Stimulated activated CD4-positive, alpha-beta T cell treated with anti-CD3 and anti-CD28 coated beads, Interleukin-1b, Interleukin-23, amount 100 ng/mL, for 1 hour (primary cell): ENCODE results near the gene NMNAT2.

Source experiments
- DNase-seq, 2 donors: peaks; one replicate each; pipeline ENCODE4 v3.0.0-alpha.2; 2020; ENCODE audit warnings: low read depth in 2 of 2

The NMNAT2 gene

GRCh38 chr1:183239793-183240525 lies 178.2 kb downstream of the NMNAT2 start:
- DNase-seq: no peak

DNA sequence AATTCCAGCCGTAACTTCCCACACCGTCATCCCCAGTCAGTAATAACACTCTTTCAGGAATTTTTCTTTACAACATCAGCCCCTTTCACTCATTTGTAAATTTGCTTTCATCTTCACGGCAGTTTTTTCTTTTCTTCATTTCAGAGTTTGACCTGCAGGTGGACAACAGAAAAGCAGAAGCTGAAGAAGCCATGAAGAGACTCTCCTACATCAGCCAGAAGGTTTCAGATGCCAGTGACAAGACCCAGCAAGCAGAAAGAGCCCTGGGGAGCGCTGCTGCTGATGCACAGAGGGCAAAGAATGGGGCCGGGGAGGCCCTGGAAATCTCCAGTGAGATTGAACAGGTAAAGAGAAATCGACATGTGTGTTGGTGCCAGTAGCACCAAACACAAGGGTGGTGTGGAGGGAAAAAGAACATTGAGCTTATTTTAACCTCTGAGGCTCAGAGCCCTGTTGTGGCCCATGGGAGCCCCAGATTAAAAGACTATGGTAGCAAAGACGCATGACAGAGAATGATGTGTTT lies 178.9 kb downstream of the NMNAT2 start:
- no peak for DNase-seq

GRCh38 chr1:183238071-183238470 lies 180.1 kb downstream of the NMNAT2 start:
- no peak for DNase-seq

- no peak for DNase-seq
Measured at GRCh38 chr1:183237046-183237445, 181.1 kb downstream of the NMNAT2 start.

GRCh38 chr1:183236158-183236725 lies 181.9 kb downstream of the NMNAT2 start:
- no peak for DNase-seq

DNA sequence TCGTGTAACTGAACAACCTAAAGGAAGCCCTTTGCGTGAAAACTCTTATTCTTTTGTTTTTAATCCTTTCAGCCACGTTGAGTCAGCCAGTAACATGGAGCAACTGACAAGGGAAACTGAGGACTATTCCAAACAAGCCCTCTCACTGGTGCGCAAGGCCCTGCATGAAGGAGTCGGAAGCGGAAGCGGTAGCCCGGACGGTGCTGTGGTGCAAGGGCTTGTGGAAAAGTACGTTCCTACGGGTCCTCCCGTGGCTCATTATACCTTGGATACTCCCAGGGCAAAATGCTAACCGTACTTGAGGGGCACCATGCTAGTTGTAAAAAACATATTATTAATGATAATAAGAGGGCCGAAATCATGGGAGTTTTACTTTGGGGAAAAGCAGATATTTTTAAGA lies 182.7 kb downstream of the NMNAT2 start:
- DNase-seq: no peak

DNA sequence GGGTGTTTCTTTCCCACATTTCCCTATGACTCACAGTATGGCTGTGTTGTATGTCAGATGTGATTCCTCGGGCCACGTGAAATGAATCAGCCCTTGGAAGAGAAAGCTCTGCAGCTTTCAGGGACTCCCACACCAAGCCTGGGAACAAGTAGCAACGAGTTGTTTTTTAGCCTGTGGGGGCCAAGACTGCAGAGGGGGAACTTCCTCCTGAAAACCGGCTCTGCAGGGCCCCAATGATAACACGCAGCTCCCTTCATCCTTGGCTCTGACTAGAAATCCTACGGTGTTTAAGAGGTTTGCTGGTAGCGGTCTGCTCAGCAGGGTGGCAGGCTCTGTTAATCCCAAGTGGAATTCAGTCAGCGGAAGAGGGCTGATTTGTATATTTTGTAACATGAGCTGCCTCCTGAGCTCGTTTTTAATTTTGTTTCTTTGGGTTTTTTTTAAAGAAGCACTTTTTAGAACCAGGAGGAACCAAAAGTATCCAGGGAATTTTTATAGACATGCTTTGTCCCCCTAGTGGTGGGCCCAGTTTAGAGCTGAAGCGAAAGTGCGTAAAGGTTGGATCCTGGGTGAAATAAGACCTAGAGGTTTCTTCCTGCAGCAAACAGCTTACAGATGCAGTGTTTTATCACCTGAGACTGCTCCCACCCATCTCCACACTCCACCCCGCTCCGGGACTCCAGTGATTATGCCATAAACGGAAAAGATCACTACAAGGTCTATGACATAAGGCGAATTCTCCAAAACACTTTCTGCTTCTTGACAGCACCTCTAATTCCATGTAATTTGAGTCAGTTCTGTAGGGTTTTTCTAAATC lies 183.3 kb downstream of the NMNAT2 start:
- DNase-seq: no peak

- DNase-seq: no peak
Measured at GRCh38 chr1:183233113-183233512, 185.1 kb downstream of the NMNAT2 start.

DNA sequence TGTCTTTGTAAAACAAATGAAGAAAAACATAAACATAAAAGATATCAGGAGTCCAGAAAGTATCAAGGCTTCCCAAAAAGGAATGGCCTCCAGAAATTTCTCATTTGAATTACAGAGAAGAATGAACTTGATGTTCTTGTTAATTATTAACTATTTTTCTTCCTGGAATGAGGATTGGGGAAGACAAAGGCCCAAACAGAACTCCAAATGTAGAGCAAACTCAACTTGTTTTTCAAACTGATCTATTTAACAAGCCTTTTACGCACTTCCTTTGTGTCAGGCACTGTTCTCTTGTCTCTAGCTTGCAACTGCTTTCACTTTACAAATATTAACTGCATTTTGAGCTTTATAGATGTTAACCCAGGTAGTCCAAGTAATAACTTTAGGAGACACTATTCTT lies 186.6 kb downstream of the NMNAT2 start:
- DNase-seq: no peak

GRCh38 chr1:183230413-183230812 lies 187.8 kb downstream of the NMNAT2 start:
- no peak for DNase-seq

- no peak for DNase-seq
Measured at GRCh38 chr1:183228347-183229220, 189.6 kb downstream of the NMNAT2 start.

DNA sequence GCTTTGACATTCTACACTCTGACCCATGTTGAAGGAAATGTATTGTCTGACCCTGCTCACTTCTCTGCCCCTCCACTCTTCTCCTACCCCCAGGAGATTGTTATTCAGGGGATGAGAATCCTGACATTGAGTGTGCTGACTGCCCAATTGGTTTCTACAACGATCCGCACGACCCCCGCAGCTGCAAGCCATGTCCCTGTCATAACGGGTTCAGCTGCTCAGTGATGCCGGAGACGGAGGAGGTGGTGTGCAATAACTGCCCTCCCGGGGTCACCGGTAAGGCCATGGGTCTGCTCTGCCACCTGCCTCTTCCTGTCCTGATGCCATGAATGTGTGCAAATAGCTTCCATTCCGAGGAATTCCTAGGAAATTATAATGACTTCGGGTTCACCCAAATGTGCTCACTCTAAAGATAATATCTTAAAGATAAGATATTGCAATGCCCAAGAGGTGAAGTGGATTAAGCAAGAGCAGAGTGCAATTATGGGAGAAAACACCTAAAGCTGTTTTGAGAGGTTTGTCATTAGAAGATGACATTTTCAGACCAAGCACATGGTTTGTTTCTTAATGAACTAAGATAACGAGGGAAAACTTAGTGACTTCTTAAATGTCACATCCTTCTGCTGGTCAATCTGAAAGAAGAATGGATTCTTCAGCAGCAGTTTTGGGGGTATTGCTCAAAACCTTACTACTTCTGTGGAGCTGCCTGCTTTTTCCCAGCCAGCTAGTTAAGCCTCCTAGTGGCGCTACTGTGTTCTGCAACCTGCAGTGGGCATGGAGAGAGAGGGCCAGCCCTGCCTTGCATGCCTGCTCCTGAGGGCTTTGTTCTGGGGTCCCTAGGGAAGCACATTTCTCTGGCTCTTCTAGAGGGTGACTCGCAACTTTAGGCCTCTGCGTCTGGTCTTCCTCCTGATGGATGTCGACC lies 190.5 kb downstream of the NMNAT2 start:
- no peak for DNase-seq

GRCh38 chr1:183226963-183227362 lies 191.2 kb downstream of the NMNAT2 start:
- no peak for DNase-seq

DNA sequence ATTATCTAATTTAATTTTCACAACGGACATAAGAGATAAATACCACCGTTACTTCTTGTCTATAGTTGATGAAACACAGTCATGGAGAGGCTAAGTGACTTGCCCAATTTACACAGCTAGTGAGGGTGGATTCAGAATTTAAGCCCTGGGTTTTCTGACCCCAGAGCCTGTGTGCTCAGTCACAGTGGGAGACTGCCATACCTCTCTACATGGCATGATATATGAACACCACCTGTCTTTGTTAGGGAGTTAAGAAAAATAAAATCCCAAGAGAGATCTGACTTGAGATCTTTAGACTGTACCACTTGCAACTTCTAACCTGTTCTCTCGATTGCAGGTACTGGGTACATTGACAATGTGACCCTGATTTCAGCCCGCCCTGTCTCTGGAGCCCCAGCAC lies 191.8 kb downstream of the NMNAT2 start:
- no peak for DNase-seq

- DNase-seq: no peak
Measured at GRCh38 chr1:183223467-183223866, 194.7 kb downstream of the NMNAT2 start.

GRCh38 chr1:183222909-183223308 lies 195.3 kb downstream of the NMNAT2 start:
- no peak for DNase-seq

DNA sequence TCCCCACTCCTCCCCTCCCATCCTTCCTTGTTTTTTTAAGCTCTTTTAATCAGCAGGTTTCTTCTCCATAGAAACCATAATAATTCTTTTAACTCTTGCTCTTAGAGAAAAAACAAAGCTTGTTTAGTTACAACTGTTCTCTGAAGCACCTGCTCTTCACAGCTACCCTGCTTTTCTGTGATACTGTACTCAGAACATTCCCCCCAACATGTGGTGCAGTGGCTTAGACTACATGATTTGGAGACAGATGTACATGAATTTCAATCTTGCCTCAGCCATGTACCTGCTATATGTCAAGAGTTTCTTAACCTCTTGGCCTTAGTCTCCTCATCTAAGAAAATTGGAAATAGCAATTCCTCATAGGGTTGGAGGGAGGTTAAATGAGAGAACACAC lies 198.6 kb downstream of the NMNAT2 start:
- no peak for DNase-seq

DNA sequence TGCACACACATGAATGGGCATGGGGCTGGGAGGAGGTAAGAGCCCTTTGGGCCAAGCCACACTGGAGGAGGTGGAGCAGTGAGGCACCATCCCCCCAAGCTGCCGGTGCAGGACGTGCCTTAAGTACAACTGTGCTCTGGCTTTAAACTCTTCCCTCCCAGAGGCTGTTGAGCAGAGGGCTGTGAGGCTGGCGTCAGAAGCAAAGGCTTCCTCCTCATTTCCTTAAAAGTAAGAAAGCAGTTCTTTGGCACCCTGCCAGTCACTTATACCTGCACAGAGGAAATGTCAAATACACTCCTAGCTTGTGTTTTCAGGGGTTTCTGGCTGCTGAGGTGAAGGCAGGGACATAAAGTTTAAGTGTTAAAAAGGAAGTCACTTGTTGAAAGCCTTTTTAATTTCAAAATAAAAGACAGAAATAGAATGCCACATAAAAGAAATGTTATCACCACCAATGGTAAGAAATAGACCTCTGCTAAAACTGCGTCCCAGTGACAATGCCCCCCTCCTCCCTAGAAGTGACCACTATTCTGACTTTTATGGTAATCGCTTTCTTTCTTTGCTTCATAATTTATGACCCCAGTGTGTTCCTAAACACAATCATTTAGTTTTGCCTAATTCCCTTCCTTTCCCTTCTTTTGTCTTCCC lies 199.1 kb downstream of the NMNAT2 start:
- DNase-seq: peak in 1 of 2 donors; percentile 13

- no peak for DNase-seq
Measured at GRCh38 chr1:183218027-183218618, 200.1 kb downstream of the NMNAT2 start.

- no peak for DNase-seq
Measured at GRCh38 chr1:183215936-183216335, 202.2 kb downstream of the NMNAT2 start.
